Heart right ventricle (tissue), 16 donors: ENCODE results near the gene FZD8. TPM values are rescaled to one million over a fixed set of nuclear protein-coding genes. Genes with fewer than 3 reads are reported as not detected.

ENCODE experiments used
- ATAC-seq, 8 donors: fragments of 200-7000 bp; cut with Tn5 transposase; one replicate each; pipeline ENCODE4 v1.9.1; 2020; ENCODE audit warnings: mild to moderate bottlenecking in 8 of 8, moderate library complexity in 8 of 8, moderate number of reproducible peaks in 1 of 8
- DNase-seq, 2 donors: peaks; one replicate each; pipeline ENCODE4 v3.0.0-alpha.2; 2020
- H3K27ac ChIP-seq, 10 donors: fragments of 200-600 bp; sonication (generic) in 2 of 10; one replicate each; pipeline versions ENCODE4 v1.5.0 to v1.8.0; 2020 to 2022; ENCODE audit warnings: mild to moderate bottlenecking in 3 of 10
- H3K27me3 ChIP-seq, 7 donors: fragments of 200-600 bp; one replicate each; pipeline ENCODE4 v1.8.0; 2021 to 2022; ENCODE audit warnings: mild to moderate bottlenecking in 2 of 7
- H3K36me3 ChIP-seq, 9 donors: fragments of 200-600 bp; sonication (generic) in 1 of 9; one replicate each; pipeline versions ENCODE4 v1.5.0 to v1.8.0; 2020 to 2022; ENCODE audit warnings: mild to moderate bottlenecking in 2 of 9
- H3K4me1 ChIP-seq, 9 donors: fragments of 200-600 bp; sonication (generic) in 1 of 9; one replicate each; pipeline versions ENCODE4 v1.5.0 to v1.8.0; 2020 to 2022; ENCODE audit warnings: mild to moderate bottlenecking in 4 of 9
- H3K4me3 ChIP-seq, 10 donors: fragments of 200-600 bp; sonication (generic) in 2 of 10; one replicate each; pipeline versions ENCODE4 v1.5.0 to v1.8.0; 2020 to 2022; ENCODE audit warnings: mild to moderate bottlenecking in 7 of 10, moderate library complexity in 2 of 10
- H3K9me3 ChIP-seq, 11 donors: fragments of 200-600 bp in 10 of 11; sonication (generic) in 2 of 11; one replicate each; pipeline versions ENCODE4 v1.5.0 to v1.8.0; 2013 to 2022; ENCODE audit warnings: mild to moderate bottlenecking in 2 of 11, control low read depth in 1 of 11, moderate library complexity in 1 of 11
- CTCF ChIP-seq, 9 donors: fragments of 200-600 bp; sonication (generic) in 2 of 9; IDR thresholded peaks; one replicate each; pipeline versions ENCODE4 v1.5.0 to v1.8.0; 2021 to 2022; ENCODE audit warnings: antibody characterized with exemption in 9 of 9, mild to moderate bottlenecking in 5 of 9, moderate library complexity in 1 of 9
- WGBS, 2 donors: extraction: QIAGEN DNeasy Blood & Tissue Kit; methylation state at CpG; one replicate each; pipeline ENCODE4 v1.1.7; 2013; ENCODE audit warnings: inconsistent platforms in 1 of 2; 5-methylcytosine and 5-hydroxymethylcytosine counted together
- intact Hi-C, 10 donors: fragments of 100-400 bp; cut with DNase I; formaldehyde crosslinking; loops; one replicate each; pipeline versions ENCODE4 v1.11.1 to v1.14.2; 2022
- polyA plus RNA-seq, 2 donors: library from polyadenylated mRNA; stranded (reverse); fragments of 200-250 nt; gene quantifications; one replicate each; pipeline ENCODE4 v1.2.3, GENCODE V29; 2013
- total RNA-seq, 10 donors: library from RNA; stranded (reverse); fragmentation: NEBNext Ultra II Directional in 3 of 10; extraction: Animal tissue kit (Norgen Biotek cat#: 25700) in 3 of 10; gene quantifications; one replicate each; pipeline versions ENCODE4 v1.2.1 to v1.2.4, GENCODE V29; 2021 to 2023
- donor health status: Arrhythmogenic right ventricular cardiomyopathy.
- donor health status: ischemic (EF 13 %, LVEDD 7.1; RV severe dilation, severe dysfunction).
- donor health status: healthy with polysubstance abuse.
- donor health status: DM: no; HTN: yes; CAD: no.
- donor health status: DM: no; HTN: no; CAD: no.
- donor health status: ischemic (EF 25% LVEDD 6.9; RV normal size, moderate dysfunction).
- donor health status: ischemic (EF 25% LVEDD 5.7; RV mildly dilated, moderate dysfunction).
- donor health status: healthy.
- donor health status: DM: yes; HTN: yes; CAD: no.
- donor health status: Ischemic cardiomyopathy.
- donor health status: ischemic (EF 35%, LVEDD 5.7; RV mildly dilated, moderate dysfunction).
- donor health status: nonischemic (EF 11% LVEDD 7.7; RV severe dilation, severe dysfunction).
- donor health status: DM: yes; HTN: yes; CAD: no.
- donor health status: PGD.
- donor health status: ischemic (EF 29% LVEDD 5.4; RV normal size, mild dysfunction).
- donor health status: nonischemic (EF 23%, LVEDD 6.1; RV moderate dilation, normal function).

The FZD8 gene
- total and polyA plus RNA-seq, 12 donors, result 1.7 to 19.5 (median 5.9) TPM

GRCh38 chr10:35644050-35644950 lies 2.2 kb upstream of the FZD8 start:
- DNase-seq (no peak), ATAC-seq (no peak)
- intact Hi-C loops, result loop anchor here in 8 of 10 donors (5.0 to 10.0 kb wide), 11 partner anchors 121 to 1133 kb away; no protein-coding TSS in a partner anchor
- Histone ChIP-seq H3K36me3 (no peaks in the 10 kb centered on the region), H3K4me3 (peak overlapping the region in 9 of 10 donors; percentile 75 to 94 (median 86)), H3K4me1 (peaks cover 7 to 38% (median 29%) of the 10 kb centered on the region in 9 donors), H3K9me3 (peaks cover 0 to 3% (median 0%) of the 10 kb centered on the region in 11 donors), H3K27me3 (peaks cover 0 to 55% (median 0%) of the 10 kb centered on the region in 7 donors), H3K27ac (peak overlapping the region in 7 of 10 donors; percentile 55 to 99 (median 91))
- 30 to 39% methylated on average over 13 of the region's 13 CpGs for WGBS, 2 donors
- TF ChIP-seq CTCF (IDR thresholded peaks at IDR 0.05), result no peak

GRCh38 chr10:35643151-35644049 lies 1.3 kb upstream of the FZD8 start:
- Histone ChIP-seq H3K27ac (peak overlapping the region in 8 of 10 donors; percentile 55 to 99 (median 90)), H3K9me3 (peaks cover 0 to 3% (median 0%) of the 10 kb centered on the region in 11 donors), H3K36me3 (peaks cover 0 to 6% (median 0%) of the 10 kb centered on the region in 9 donors), H3K4me3 (peak overlapping the region; percentile 75 to 94 (median 84)), H3K4me1 (peaks cover 8 to 45% (median 36%) of the 10 kb centered on the region in 9 donors), H3K27me3 (peaks cover 0 to 62% (median 0%) of the 10 kb centered on the region in 7 donors)
- 0 to 1% methylated on average over 42 of the region's 42 CpGs for WGBS, 2 donors
- no peak for TF ChIP-seq CTCF (IDR thresholded peaks at IDR 0.05)
- intact Hi-C loops, result loop anchor here in 8 of 10 donors (2.0 to 10.0 kb wide), 12 partner anchors 121 to 1134 kb away; no protein-coding TSS in a partner anchor
- ATAC-seq (peak; percentile 30 to 73 (median 66)), DNase-seq (peak; percentile 74 to 83)

- peak in 2 of 8 donors; percentile 0 for ATAC-seq
- TF ChIP-seq CTCF (IDR thresholded peaks at IDR 0.05), result no peak
- Histone ChIP-seq H3K27me3 (peaks cover 0 to 69% (median 0%) of the 10 kb centered on the region in 7 donors), H3K4me3 (peak overlapping the region; percentile 75 to 94 (median 84)), H3K4me1 (peaks cover 8 to 50% (median 36%) of the 10 kb centered on the region in 9 donors), H3K9me3 (peaks cover 0 to 3% (median 0%) of the 10 kb centered on the region in 11 donors), H3K27ac (peak overlapping the region in 9 of 10 donors; percentile 55 to 99 (median 91)), H3K36me3 (peaks cover 0 to 7% (median 0%) of the 10 kb centered on the region in 9 donors)
- no peak for DNase-seq
- intact Hi-C loops, result loop anchor here in 8 of 10 donors (2.0 to 10.0 kb wide), 12 partner anchors 122 to 1135 kb away; no protein-coding TSS in a partner anchor
- WGBS, 2 donors, result 0 to 1% methylated on average over 17 of the region's 17 CpGs
Observed at GRCh38 chr10:35642793-35643114, 658 bp upstream of the FZD8 start.
